ENCODE results near the gene HPSE2.
A peak's percentile ranks its signal among the peaks of the same experiment; 100 is the strongest.

The HPSE2 gene

GRCh38 chr10:98666276-98666675, 569.4 kb downstream of the HPSE2 start:
- ATAC-seq: no peak
- TF ChIP-seq GLIS3 (CRISPR knock-in tag; IDR thresholded peaks at IDR 0.05): no peak
- no peak for TF ChIP-seq ZFP3 (CRISPR knock-in tag; IDR thresholded peaks at IDR 0.05)
- TF ChIP-seq, protein P1, sequence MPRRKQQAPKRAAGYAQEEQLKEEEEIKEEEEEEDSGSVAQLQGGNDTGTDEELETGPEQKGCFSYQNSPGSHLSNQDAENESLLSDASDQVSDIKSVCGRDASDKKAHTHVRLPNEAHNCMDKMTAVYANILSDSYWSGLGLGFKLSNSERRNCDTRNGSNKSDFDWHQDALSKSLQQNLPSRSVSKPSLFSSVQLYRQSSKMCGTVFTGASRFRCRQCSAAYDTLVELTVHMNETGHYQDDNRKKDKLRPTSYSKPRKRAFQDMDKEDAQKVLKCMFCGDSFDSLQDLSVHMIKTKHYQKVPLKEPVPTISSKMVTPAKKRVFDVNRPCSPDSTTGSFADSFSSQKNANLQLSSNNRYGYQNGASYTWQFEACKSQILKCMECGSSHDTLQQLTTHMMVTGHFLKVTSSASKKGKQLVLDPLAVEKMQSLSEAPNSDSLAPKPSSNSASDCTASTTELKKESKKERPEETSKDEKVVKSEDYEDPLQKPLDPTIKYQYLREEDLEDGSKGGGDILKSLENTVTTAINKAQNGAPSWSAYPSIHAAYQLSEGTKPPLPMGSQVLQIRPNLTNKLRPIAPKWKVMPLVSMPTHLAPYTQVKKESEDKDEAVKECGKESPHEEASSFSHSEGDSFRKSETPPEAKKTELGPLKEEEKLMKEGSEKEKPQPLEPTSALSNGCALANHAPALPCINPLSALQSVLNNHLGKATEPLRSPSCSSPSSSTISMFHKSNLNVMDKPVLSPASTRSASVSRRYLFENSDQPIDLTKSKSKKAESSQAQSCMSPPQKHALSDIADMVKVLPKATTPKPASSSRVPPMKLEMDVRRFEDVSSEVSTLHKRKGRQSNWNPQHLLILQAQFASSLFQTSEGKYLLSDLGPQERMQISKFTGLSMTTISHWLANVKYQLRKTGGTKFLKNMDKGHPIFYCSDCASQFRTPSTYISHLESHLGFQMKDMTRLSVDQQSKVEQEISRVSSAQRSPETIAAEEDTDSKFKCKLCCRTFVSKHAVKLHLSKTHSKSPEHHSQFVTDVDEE (CRISPR knock-in tag; IDR thresholded peaks at IDR 0.05): no peak
- no peak for TF ChIP-seq PPARA (CRISPR knock-in tag; IDR thresholded peaks at IDR 0.05; ENCODE audit: borderline replicate concordance)
- TF ChIP-seq PATZ1 (CRISPR knock-in tag; IDR thresholded peaks at IDR 0.05; ENCODE audit: borderline replicate concordance): no peak
- no peak for TF ChIP-seq RARB (CRISPR knock-in tag; IDR thresholded peaks at IDR 0.05)
- TF ChIP-seq ZC3H10 (CRISPR knock-in tag; IDR thresholded peaks at IDR 0.05): no peak
- no peak for TF ChIP-seq ARNTL (CRISPR knock-in tag; IDR thresholded peaks at IDR 0.05; ENCODE audit: borderline replicate concordance, low read depth)
- no peak for TF ChIP-seq ZNF70 (CRISPR knock-in tag; IDR thresholded peaks at IDR 0.05)
- TF ChIP-seq ZFP30 (CRISPR knock-in tag; IDR thresholded peaks at IDR 0.05): no peak
- no peak for TF ChIP-seq OSR1 (CRISPR knock-in tag; IDR thresholded peaks at IDR 0.05)
- no peak for TF ChIP-seq ESRRG (CRISPR knock-in tag; IDR thresholded peaks at IDR 0.05)
- TF ChIP-seq CSRNP3 (CRISPR knock-in tag; IDR thresholded peaks at IDR 0.05): no peak
- TF ChIP-seq CSDC2 (CRISPR knock-in tag; IDR thresholded peaks at IDR 0.05): no peak
- TF ChIP-seq TCF4 (CRISPR knock-in tag; IDR thresholded peaks at IDR 0.05; ENCODE audit: borderline replicate concordance): no peak
- no peak for TF ChIP-seq ZNF565 (CRISPR knock-in tag; conservative IDR thresholded peaks at IDR 0.05; ENCODE audit: low read depth)
- TF ChIP-seq ZNF8 (CRISPR knock-in tag; IDR thresholded peaks at IDR 0.05): no peak
- TF ChIP-seq ISL1 (CRISPR knock-in tag; IDR thresholded peaks at IDR 0.05): no peak
- no peak for TF ChIP-seq SNAI2 (CRISPR knock-in tag; IDR thresholded peaks at IDR 0.05)

DNA sequence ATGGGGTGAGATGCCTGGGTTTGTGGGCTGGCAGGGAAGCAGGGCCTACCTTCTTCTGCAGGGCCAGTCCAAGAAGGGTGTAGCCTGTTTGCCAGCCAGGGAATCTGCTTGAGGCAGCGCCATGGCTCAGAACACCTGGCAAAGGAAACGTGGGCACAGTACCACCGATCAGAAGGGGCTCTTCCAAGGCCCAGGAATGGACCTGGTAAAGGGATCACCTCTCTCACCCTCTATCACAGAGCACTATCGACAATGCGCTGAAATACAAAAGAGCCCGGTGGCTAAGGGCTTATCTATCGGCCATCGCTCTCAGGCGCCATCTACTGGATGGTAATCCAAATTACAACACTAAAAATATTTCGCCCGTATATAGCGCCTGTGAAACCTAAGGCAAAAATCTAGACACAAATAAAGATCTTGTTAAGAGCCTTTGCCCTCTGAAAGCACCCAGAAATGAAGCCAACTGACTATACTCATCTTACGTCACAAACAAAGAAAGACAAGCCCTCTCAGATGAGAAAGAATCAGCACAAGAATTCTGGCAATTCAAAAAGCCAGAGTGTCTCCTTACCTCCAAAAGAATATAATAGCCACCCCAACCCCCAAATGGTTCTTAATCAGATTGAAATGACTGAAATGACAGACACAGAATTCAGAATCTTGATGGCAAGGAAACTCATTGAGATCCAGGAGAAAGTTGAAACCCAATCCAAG, 571.2 kb downstream of the HPSE2 start:
- ATAC-seq: peak; percentile 58
- TF ChIP-seq, protein P2, sequence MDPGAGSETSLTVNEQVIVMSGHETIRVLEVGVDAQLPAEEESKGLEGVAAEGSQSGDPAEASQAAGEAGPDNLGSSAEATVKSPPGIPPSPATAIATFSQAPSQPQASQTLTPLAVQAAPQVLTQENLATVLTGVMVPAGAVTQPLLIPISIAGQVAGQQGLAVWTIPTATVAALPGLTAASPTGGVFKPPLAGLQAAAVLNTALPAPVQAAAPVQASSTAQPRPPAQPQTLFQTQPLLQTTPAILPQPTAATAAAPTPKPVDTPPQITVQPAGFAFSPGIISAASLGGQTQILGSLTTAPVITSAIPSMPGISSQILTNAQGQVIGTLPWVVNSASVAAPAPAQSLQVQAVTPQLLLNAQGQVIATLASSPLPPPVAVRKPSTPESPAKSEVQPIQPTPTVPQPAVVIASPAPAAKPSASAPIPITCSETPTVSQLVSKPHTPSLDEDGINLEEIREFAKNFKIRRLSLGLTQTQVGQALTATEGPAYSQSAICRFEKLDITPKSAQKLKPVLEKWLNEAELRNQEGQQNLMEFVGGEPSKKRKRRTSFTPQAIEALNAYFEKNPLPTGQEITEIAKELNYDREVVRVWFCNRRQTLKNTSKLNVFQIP (CRISPR knock-in tag; IDR thresholded peaks at IDR 0.05; ENCODE audit: borderline replicate concordance, low read depth): no peak
- no peak for TF ChIP-seq PPARA (CRISPR knock-in tag; IDR thresholded peaks at IDR 0.05; ENCODE audit: borderline replicate concordance)
- TF ChIP-seq OSR1 (CRISPR knock-in tag; IDR thresholded peaks at IDR 0.05): no peak
- TF ChIP-seq ZC3H10 (CRISPR knock-in tag; IDR thresholded peaks at IDR 0.05): no peak
- no peak for TF ChIP-seq BACH2 (CRISPR knock-in tag; IDR thresholded peaks at IDR 0.05; ENCODE audit: borderline replicate concordance)
- no peak for TF ChIP-seq SNAI2 (CRISPR knock-in tag; IDR thresholded peaks at IDR 0.05)
- no peak for TF ChIP-seq ZNF8 (CRISPR knock-in tag; IDR thresholded peaks at IDR 0.05)
- no peak for TF ChIP-seq ZNF70 (CRISPR knock-in tag; IDR thresholded peaks at IDR 0.05)
- TF ChIP-seq, protein P3, sequence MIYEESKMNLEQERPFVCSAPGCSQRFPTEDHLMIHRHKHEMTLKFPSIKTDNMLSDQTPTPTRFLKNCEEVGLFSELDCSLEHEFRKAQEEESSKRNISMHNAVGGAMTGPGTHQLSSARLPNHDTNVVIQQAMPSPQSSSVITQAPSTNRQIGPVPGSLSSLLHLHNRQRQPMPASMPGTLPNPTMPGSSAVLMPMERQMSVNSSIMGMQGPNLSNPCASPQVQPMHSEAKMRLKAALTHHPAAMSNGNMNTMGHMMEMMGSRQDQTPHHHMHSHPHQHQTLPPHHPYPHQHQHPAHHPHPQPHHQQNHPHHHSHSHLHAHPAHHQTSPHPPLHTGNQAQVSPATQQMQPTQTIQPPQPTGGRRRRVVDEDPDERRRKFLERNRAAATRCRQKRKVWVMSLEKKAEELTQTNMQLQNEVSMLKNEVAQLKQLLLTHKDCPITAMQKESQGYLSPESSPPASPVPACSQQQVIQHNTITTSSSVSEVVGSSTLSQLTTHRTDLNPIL (CRISPR knock-in tag; IDR thresholded peaks at IDR 0.05; ENCODE audit: low read depth): no peak
- TF ChIP-seq ARNTL (CRISPR knock-in tag; IDR thresholded peaks at IDR 0.05; ENCODE audit: borderline replicate concordance, low read depth): no peak
